Measurements from ENCODE around the gene NDUFS5.
"Not testable (repeated sequence)": the region's sequence is repeated elsewhere in the genome, so short reads cannot be mapped to it uniquely, and the experiment has no call there.

Gene NDUFS5

DNA sequence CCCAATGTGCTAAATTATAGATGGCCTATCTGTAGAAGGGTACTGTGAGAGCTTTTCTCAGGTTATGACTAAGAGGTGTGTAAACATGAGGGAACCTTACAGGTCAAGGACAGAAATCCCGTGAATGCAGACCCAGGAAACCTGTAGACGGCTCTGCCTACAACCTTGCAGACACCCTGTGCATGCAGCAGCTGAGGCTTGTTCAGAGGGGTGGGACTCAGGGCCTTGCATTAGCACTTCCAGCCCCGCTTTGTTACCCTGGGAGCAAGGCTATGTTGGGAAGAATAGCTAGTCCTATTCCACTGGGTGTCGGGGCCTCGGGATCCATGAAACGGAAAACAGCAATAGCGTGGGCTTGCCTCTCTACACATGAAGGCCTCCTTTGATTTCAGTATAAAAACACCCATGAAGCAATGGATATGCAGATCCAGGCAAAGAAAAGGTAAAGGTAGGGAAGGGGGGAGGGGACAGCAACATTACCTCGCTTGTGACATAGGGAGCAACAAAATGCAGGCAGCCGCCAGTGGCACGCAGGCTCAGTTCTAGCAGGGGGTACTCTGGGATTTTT is 9.5 kb upstream of the NDUFS5 start:
- DNase-seq (ENCODE audit: low read depth), result no peak

DNA sequence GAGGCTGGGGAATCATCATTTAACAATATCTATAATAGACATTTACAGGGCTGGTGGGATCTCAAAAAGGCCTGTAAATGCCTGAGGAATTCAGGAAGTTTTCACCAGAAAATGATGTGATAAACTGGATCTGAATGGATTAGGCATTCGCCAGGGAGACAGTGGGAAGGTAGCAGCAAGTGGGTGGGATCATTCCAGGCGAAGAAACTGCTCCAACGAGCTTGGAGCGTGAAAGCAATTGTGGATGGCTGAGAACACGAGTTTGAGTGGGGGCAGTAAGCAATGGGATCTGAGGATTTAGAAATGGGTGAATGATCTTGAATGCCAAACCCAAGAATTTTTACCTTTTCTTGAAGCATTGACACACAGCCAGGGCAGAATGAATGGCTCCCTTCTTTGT is 8.9 kb upstream of the NDUFS5 start:
- DNase-seq (ENCODE audit: low read depth), result no peak

DNA sequence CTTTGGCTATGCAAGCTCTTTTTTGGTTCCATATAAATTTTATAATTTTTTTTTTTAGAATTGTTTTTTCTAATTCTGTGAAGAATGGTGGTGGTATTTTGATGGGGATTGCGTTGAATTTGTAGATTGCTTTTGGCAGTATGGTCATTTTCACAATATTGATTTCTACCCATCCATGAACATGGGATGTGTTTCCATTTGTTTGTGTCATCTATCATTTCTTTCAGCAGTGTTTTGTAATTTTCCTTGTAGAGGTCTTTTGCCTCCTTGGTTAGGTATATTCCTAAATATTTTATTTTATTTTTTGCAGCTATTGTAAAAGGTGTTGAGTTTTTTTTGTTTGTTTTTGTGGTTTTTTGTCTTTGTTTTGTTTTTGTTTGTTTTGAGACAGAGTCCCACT is 5.7 kb upstream of the NDUFS5 start:
- DNase-seq (ENCODE audit: low read depth), result not testable (repeated sequence)

DNA sequence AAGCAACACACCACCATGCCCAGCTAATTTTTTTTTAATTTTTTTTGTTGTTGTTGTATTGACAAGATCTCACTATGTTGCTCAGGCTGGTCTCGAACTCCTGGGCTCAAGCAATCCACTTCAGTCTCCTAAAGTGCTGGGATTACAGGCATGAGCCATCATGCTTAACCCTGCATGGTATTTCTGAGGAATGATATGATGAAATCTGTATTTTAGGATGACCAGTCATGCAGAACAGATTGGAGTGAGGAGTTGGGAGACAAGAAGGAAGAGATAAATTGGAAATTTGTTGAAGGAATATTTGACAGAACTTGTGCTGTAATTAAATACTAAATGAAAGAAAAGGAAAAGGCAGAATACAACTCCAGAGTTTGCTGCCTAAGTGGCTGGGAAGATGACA is 4.7 kb upstream of the NDUFS5 start:
- no peak for DNase-seq (ENCODE audit: low read depth)

DNA sequence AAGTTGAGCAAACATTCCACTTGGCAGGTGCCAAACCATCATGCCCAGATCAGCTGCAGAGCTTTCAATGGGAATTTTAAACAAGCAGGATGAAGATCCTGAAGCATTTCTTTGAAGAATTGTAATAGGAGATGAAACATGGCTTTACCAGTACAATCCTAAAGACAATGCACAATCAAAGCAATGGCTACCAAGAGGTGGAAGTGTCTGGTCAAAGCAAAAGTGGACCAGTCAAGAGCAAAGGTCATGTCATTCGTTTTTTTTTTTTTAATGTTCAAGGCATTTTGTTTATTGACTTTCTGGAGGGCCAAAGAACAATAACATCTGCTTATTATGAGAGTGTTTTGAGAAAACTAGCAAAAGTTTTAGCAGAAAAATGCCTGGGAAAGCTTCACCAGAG is 3.0 kb upstream of the NDUFS5 start:
- no peak for DNase-seq (ENCODE audit: low read depth)

DNA sequence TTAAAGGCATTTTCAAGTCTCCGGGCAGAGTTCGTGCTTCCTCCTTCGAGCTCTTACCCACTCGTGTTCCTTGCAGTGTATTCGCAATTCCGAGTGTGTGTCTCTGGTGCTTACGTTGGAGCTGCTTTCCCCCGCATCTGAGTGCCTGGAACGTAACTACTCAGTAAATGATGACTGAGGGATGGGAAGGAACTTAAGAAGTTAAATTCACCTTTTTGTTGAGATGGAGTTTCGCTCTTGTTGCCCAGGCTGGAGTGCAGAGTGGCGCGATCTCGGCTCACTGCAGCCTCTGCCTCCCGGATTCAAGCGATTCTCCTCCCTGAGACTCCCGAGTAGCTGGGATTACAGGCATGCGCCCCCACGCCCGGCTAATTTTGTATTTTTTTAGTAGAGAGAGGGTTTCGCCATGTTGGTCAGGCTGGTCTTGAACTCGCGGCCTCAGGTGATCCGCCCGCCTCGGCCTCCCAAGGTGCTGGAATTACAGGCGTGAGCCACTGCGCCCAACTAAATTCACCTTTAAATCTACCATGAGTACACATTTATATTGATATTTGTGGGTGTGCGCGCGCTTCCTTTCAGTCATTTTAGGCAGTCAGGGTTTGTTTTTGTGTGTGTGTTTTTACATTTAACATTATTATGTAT is 837 bp downstream of the NDUFS5 start:
- DNase-seq (ENCODE audit: low read depth), result no peak

DNA sequence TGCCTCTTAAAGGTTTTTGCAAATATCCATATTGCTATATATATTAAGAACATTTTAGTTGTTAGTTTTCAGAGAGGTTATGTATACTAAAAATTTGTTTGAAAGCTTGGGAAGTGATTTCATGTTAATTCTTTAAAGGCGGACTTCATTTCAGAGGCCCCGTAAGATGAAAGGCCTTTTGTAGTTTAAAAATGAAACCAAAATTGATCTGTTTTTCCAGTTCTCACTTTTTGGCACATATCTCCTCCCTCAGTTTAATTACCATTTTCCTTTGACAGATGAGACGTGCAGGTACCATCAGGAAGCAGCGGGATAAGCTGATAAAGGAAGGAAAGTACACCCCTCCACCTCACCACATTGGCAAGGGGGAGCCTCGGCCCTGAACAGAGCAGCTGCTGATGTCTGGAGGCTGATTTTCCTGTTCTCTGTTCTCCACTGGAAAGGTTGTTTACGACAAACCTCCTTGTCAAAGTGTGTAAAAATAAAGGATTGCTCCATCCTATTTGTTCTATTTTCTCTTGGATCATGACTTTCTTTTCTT is 8.0 kb downstream of the NDUFS5 start:
- DNase-seq (ENCODE audit: low read depth), result no peak

DNA sequence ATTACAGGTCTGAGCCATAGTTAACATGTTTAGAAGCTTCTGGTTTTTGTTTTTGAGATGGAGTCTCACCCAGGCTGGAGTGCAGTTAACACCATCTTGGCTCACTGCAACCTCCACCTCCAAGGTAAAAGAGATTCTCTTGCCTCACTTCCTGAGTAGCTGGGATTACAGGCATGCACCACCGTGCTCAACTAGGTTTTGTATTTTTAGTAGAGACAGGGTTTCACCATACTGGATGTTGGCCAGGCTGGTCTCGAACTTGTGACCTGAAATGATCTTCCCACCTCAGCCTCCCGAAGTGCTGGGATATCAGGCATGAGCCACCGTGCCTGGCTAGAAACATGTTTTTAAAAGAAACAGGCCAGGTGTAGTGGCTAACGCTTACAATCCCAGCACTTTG is 10.5 kb downstream of the NDUFS5 start:
- no peak for DNase-seq (ENCODE audit: low read depth)

DNA sequence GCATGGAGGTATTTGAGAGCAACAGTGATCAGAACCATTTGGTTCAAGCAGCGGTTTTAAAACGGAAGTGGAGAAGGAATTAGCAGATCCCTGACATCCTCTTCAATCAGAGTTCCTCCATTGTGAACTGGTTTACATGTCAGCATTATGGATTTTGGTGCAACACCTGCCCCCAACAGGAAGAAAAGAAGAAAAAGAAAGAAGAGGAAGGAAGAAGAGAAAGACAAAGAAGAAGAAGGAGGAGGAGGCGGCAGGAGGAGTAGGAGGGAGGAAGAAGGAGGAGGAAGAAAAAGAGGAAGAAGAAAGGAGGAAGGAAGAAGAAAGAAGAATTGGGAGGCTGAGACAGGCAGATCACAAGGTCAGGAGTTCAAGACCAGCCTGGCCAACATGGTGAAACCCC is 17.4 kb downstream of the NDUFS5 start:
- no peak for DNase-seq (ENCODE audit: low read depth)

DNA sequence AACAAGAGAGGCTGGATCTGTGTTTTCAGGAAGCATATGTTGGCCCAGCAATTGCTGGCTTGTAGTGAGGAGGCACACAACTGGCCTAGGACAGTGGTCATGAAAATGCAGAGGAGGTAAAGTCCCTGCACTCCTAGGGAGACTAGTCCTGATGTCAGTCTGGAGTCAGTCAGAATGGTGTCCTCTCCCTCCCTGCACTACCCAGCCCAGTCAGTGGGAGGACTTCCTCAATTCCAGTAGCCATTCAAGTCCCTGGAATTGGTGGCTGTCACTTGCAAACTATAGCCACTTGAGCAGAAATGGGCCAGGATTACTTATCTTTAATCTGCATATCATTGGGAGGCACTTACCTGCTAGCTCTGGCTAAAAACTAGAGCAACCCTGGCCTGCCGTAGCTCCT is 18.6 kb downstream of the NDUFS5 start:
- DNase-seq (ENCODE audit: low read depth), result no peak

DNA sequence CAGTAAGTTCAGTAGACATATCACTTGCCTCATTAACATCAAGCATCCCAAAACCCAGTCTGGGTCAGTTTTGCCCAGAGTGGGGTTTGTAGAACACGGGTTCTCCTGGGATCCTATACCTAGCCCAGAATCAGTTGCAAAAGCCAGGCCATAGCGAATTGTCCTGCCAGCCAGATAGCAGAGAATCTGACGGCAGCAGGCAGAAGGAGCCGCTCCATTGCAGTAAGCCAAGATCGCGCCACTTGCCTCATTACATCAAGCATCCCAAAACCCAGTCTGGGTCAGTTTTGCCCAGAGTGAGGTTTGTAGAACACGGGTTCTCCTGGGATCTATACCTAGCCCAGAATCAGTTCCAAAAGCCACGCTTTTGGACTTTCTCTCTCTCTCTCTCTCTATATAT is 19.1 kb downstream of the NDUFS5 start:
- no peak for DNase-seq (ENCODE audit: low read depth)

DNA sequence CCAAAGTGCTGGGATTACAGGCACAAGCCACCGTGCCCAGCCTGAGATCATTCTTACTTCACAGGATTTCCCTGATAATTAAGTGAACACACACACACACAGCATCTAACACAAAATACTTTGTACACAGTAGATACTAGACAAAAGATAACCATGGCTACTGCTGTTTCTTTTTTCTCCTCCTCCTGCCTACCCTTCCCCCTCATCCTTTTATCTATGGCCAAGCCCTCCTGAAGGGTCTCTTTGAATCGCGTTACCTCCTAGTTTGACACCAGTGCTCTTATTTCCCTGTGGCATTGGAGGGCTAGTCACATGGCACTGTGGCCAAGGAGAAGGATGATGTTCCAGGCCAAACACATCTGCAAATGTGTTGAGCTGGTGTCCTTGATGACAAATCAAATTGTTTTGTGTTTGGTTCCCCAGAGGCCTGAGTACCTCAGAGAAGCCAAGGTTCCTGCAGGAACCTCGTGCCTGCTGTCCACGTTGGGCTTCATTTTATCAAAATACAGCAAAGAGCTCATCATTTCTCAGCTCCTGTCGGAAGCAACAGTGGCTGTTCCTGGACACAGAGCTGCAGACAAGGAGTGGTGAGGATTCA is 20.6 kb downstream of the NDUFS5 start:
- no peak for DNase-seq (ENCODE audit: low read depth)

DNA sequence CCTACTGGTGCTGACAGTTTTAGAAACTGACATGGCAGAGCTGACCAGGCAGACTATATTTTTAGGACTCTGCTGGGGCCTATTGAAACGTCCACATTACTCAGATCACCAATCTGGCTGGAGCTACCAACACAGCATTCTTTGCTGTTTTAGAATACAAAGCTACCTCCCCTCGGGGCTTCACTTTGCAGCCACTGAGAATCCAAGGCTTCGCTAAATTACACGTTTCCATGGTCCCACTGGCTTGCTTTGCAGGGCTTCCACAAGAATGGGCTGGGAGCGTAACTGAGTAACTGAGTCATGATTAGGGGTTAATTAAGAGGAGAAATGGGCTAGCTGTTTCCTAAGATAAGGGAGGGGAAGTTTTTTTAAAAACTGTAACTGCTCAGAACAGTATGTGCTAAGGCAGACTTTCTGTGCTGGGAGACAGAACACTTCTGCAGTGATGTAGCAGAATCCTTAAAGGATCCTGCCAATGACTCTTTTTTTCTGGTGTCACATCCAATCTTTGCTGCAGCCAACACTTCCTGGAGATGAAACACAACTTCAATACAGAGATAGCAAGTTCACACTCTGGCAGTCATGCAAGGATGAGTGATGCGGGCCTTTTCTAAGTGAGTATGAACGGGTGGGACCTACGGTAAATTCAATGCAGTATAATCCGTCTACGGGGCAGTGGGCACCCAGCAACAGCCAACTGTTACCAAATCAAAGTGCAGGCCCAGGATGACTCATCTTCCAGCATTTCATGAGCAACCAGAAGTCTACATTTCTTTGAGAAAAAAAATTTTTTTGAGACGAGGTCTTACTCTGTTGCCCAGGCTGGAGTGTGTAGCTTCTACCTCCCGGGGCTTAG is 21.5 kb downstream of the NDUFS5 start:
- DNase-seq (ENCODE audit: low read depth), result no peak

DNA sequence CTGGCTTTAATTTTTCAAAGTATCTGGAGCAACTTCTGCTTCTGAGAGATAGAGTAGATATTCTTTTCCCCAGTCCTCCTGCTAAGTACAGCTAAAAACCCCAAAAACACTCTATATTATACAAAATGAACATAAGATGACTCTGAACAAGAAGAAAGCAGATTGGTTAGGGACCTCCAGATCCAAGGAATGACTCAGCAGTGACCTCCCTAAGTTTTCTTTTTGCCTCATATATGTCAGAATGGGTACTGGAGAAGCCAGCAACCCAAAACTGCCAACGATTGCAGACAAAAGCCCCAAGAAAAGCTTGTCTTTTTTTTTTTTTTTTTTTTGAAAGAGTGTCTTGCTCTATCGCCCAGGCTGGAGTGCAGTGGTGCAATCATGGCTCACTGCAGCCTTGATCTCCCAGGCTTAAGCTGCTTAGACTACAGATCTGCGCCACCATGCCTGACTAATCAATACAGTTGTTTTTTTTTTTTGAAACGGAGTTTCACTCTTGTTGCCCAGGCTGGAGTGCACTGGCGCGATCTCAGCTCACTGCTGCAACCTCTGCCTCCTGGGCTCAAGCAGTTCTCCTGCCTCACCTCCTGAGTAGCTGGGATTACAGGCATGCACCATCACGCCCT is 22.7 kb downstream of the NDUFS5 start:
- no peak for DNase-seq (ENCODE audit: low read depth)

DNA sequence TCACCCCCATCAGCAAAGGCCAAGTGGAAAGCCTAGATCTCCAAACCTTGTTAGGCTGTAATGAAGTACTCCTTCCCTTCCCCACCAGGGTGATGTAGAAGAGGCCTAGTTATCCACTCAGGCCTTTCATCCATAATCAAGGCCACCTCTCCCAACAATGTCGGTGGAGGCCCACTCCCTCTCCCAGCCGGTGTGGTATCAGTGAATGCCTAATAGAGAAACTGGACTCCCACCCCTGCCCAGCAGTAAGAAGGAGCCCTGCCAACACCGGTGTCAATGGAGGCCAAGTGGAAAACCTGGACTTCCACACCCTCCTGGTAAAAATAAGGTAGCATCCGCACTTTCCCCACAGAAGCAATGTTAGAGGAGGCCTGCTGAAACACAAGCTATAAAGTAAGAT is 23.9 kb downstream of the NDUFS5 start:
- no peak for DNase-seq (ENCODE audit: low read depth)

DNA sequence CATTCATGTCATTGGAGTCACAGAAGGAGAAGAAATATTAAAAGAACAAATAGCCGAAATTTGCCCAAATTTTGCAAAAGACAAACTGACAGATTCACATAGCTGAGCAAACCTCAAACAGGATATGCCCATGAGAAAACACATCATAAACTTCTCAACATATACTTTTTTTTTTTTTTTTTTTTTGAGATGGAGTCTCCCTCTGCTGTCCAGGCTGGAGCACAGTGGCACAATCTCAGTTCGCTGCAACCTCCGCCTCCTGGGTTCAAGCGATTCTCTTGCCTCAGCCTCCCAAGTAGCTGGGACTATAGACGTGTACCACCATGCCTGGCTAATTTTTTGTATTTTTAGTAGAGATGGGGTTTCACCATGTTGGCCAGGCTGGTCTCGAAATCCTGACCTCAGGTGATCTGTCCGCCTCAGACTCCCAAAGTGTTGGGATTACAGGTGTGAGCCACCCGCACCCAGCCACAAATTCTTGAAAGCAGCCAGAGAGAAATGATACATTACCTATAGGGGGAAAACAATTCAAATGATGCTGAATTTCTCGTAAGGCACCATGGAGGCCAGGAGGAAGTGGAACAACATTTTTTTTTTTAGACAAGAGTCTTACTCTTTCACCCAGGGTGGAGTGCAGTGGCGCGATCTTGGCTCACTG is 25.2 kb downstream of the NDUFS5 start:
- DNase-seq (ENCODE audit: low read depth), result not testable (repeated sequence)

DNA sequence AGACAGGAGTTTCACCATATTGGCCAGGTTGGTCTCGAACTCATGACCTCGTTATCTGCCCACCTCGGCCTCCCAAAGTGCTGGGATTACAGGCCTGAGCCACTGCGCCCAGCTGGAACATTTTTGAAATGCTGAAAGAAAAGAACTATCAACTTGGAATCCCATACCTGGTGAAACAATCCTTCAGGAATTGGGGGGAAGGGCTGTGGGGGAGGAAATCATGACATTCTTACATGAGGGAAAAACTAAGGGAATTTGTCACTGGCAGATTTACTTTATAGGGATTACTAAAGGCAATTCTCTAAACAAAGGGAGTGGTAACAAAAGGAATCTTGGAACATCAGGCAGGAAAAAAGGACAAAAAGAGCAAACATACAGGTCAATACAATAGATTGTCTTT is 25.8 kb downstream of the NDUFS5 start:
- DNase-seq (ENCODE audit: low read depth), result no peak

DNA sequence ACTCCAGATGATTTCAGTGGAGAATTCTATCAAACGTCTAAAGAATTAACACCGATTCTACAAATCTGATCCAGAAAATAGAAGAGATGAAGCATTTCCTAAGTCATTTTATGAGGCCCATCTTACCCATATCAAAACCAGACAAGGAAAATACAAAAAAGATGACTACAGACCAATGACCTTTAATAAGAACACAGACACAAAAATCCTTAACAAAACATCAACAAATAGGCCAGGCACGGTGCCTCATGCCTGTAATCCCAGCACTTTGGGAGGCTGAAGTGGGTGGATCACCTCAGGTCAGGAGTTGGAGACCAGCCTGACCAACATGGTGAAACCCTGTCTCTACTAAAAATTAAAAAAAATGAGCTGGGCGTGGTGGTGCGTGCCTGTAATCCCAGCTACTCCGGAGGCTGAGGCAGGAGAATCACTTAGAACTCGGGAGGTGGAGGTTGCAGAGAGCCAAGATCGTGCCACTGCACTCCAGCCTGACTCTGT is 29.1 kb downstream of the NDUFS5 start:
- not testable (repeated sequence) for DNase-seq (ENCODE audit: low read depth)

DNA sequence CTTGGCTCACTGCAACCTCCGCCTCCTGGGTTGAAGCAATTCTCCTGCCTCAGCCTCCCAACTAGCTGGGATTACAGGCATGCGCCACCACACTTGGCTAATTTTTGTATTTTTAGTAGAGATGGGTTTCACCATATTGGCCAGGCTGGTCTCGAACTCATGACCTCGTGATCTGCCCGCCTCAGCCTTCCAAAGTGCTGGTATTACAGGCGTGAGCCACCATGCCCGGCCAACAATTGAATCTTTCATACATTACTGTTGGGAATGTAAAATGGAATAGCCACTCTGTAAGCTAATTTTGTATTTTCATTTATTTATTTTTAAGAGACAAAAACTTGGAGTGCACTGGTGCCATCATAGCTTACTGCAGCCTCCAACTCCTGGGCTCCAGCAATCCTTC is 35.4 kb downstream of the NDUFS5 start:
- DNase-seq (ENCODE audit: low read depth), result not testable (repeated sequence)

DNA sequence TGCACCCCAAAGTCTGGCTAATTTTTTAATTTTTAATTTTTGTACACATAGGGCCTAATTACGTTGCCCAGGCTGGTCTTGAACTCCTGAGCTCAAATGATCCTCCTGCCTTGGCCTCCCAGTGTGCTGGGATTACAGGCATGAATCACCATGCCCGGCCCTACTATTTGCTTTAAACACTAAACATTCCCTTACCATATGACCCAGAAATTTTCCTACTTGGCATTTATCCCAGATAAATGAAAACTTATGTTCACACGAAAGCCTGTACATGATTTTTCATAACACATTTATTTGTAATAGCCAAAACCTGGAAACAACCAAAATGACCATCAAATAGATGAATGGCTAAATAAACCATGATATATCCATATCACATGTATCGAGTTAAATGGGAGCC is 35.8 kb downstream of the NDUFS5 start:
- no peak for DNase-seq (ENCODE audit: low read depth)

DNA sequence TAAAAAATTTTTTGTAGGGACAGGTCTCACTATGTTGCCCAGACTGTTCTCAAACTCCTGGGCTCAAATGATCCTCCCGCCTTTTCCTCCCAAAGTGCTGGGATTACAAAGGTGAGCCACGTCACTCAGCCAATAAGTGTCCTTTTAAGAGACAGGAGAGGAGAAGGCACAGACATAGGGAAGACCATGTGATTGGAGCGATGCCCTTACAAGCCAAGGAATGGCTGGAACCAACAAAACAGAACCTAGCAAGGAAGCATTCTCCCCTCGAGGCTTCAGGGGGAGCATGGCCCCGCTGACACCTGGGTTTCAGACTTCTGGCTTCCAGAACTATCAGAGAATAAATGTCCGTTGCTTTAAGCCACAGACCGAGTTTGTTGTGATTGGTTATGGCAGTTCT is 37.0 kb downstream of the NDUFS5 start:
- DNase-seq (ENCODE audit: low read depth), result no peak

DNA sequence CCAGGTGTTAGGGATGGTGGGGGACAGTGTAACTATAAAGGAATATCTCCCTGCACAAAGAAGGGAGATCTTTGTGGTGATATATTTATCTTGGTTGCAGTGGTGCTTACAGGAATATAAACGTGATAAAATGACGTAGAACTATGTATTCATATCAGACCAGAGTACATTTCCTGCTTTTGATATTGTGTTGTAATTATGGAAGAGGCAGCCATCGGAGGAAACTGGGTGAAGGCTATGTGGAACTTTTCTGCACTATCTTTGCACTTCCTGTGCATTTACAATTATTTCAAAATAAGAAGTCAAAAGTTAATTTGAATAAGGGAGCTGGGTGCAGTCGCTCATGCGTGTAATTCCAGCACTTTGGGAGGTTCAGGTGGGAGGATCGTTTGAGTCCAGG is 37.6 kb downstream of the NDUFS5 start:
- DNase-seq (ENCODE audit: low read depth), result no peak
